ENCODE results near the gene RAB20.

- TF ChIP-seq RAD21 (IDR thresholded peaks at IDR 0.05; ENCODE audit: low read depth) = no peak
- no peak for TF ChIP-seq MAX (IDR thresholded peaks at IDR 0.05)
These were observed 19.2 kb downstream of the RAB20 start for GRCh38 chr13:110542169-110542796.

All from Ishikawa (cell line).